Trophoblast cell (in vitro differentiated cells and primary cell): ENCODE results near the gene ALS2CL.

ENCODE experiments used
- DNase-seq, 2 donors: peaks; one replicate each; pipeline ENCODE4 v3.0.0-alpha.2; 2016
- H2AFZ ChIP-seq: 2 replicates; pipeline ENCODE4 v1.6.1; 2013; ENCODE audit warnings: low read length, moderate library complexity, mild to moderate bottlenecking; ENCODE audit not compliant: insufficient read depth, poor library complexity
- H2AK5ac ChIP-seq: 2 replicates; pipeline ENCODE4 v1.6.1; 2013; ENCODE audit warnings: mild to moderate bottlenecking, low read length
- H2BK120ac ChIP-seq: 2 replicates; pipeline ENCODE4 v1.6.1; 2013; ENCODE audit warnings: low read length, mild to moderate bottlenecking, moderate library complexity; ENCODE audit not compliant: insufficient read depth, poor library complexity
- H2BK12ac ChIP-seq: 2 replicates; pipeline ENCODE4 v1.6.1; 2013; ENCODE audit warnings: mild to moderate bottlenecking, low read length, moderate library complexity
- H2BK5ac ChIP-seq: 2 replicates; pipeline ENCODE4 v1.6.1; 2013; ENCODE audit warnings: low read length, low read depth, moderate library complexity, mild to moderate bottlenecking; ENCODE audit not compliant: poor library complexity
- H3K14ac ChIP-seq: 2 replicates; pipeline ENCODE4 v1.6.1; 2013; ENCODE audit warnings: mild to moderate bottlenecking, low read length
- H3K18ac ChIP-seq: 2 replicates; pipeline ENCODE4 v1.6.1; 2013; ENCODE audit warnings: mild to moderate bottlenecking, low read length
- H3K23ac ChIP-seq: 2 replicates; pipeline ENCODE4 v1.6.1; 2013; ENCODE audit warnings: low read length
- H3K27ac ChIP-seq: 2 replicates; pipeline ENCODE4 v1.5.1; 2013; ENCODE audit warnings: low read depth, mild to moderate bottlenecking, inconsistent platforms, low read length, moderate library complexity
- H3K27me3 ChIP-seq: 2 replicates; pipeline ENCODE4 v1.6.1; 2013; ENCODE audit warnings: inconsistent platforms, mild to moderate bottlenecking, low read length, moderate library complexity; ENCODE audit not compliant: insufficient read depth
- H3K36me3 ChIP-seq, 2 experiments: 1 replicate in 1 of 2; 2 replicates in 1 of 2; pipeline ENCODE4 v1.6.1; 2013; ENCODE audit warnings: low read length in 2 of 2, mild to moderate bottlenecking in 2 of 2, moderate library complexity in 1 of 2; ENCODE audit not compliant: insufficient read depth in 2 of 2, control insufficient read depth in 1 of 2
- H3K4ac ChIP-seq: 2 replicates; pipeline ENCODE4 v1.6.1; 2013; ENCODE audit warnings: low read depth, mild to moderate bottlenecking, low read length, moderate library complexity
- H3K4me1 ChIP-seq, 2 experiments: 1 replicate in 1 of 2; 2 replicates in 1 of 2; pipeline ENCODE4 v1.6.1; 2013; ENCODE audit warnings: low read length in 2 of 2, mild to moderate bottlenecking in 2 of 2, moderate library complexity in 1 of 2; ENCODE audit not compliant: insufficient read depth in 2 of 2, control insufficient read depth in 1 of 2
- H3K4me2 ChIP-seq: 2 replicates; pipeline ENCODE4 v1.6.1; 2013; ENCODE audit warnings: inconsistent platforms, mild to moderate bottlenecking, low read length, moderate library complexity
- H3K4me3 ChIP-seq: 2 replicates; pipeline ENCODE4 v1.5.1; 2013; ENCODE audit warnings: mild to moderate bottlenecking, low read depth, low read length, inconsistent platforms
- H3K79me1 ChIP-seq: one replicate; pipeline ENCODE4 v1.6.1; 2013; ENCODE audit warnings: low read length
- H3K79me2 ChIP-seq: 2 replicates; pipeline ENCODE4 v1.6.1; 2013; ENCODE audit warnings: low read length, mild to moderate bottlenecking; ENCODE audit not compliant: control insufficient read depth, insufficient read depth, poor library complexity
- H3K9ac ChIP-seq: 2 replicates; pipeline ENCODE4 v1.6.1; 2013; ENCODE audit warnings: mild to moderate bottlenecking, low read length
- H3K9me3 ChIP-seq: 2 replicates; pipeline ENCODE4 v1.6.1; 2013; ENCODE audit warnings: low read depth, mild to moderate bottlenecking, control low read depth, inconsistent platforms, low read length; ENCODE audit not compliant: insufficient read depth
- H4K12ac ChIP-seq: 2 replicates; pipeline ENCODE4 v1.6.1; 2013; ENCODE audit warnings: low read depth, mild to moderate bottlenecking, low read length, moderate library complexity
- H4K8ac ChIP-seq: 2 replicates; pipeline ENCODE4 v1.6.1; 2013; ENCODE audit warnings: low read depth, mild to moderate bottlenecking, low read length, moderate library complexity
- H4K91ac ChIP-seq: one replicate; pipeline ENCODE4 v1.6.1; 2013; ENCODE audit warnings: low read depth, mild to moderate bottlenecking, low read length, moderate library complexity
- WGBS: extraction: QIAGEN DNeasy Blood & Tissue Kit; methylation state at CpG from one replicate; pipeline ENCODE4 v1.1.7; 2013; ENCODE audit warnings: missing lambda C conversion rate; ENCODE audit not compliant: insufficient read length, insufficient coverage; ENCODE audit errors: extremely low coverage; 5-methylcytosine and 5-hydroxymethylcytosine counted together

The ALS2CL gene

DNA sequence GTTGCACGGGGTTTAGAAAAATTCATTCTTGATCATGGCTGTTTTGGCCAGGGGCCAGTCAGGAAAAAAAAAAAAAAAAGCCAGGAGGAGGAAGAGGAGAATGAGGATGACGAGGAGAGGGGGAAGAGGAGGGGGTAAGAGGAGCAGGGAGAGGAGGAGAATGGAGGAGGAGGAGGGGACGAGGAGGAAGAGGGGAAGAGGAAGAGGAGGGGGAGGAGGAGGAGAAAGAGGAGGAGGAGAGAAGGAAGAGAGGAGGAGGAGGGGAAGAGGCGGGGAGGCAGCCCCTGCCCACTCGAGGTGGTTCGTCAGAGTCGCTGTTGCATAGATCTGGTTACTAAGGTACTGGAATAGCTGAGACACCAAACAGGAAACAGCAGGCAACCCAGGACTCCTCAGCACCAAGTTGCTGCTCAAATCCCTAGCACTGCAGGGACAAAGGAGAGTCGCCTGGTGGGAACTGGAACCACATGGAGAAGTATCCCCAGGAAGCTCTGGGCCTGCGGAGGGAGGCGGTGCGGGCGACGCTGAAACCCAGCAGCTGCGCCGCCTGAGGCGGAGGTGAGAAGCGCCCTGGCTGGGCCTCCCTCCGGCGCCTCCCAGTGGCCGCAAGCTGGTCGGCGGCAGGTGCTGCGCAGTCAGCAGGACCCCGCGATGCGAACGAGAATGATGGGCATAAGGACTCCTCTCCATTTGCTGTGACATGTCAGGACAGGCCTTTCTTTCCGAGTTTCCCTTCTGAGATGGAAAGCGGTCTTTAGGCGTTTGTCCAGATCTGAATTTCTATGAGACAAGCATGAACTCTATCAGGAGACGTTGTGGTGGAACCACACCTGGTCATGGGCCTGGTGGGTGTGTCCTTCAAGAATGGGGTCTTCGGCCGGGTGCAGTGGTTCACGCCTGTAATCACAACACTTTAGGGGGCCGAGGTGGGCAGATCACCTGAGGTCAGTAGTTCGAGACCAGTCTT is 63.6 kb downstream of the ALS2CL start:
- H2BK5ac ChIP-seq: no peak overlapping the region
- no peak overlapping the region for H2BK120ac ChIP-seq
- H2BK12ac ChIP-seq: no peak overlapping the region
- no peaks in the 10 kb centered on the region for H3K36me3 ChIP-seq
- H3K23ac ChIP-seq: no peak overlapping the region
- H3K79me2 ChIP-seq: no peaks in the 10 kb centered on the region
- no peak overlapping the region for H3K9ac ChIP-seq
- H3K9me3 ChIP-seq: no peaks in the 10 kb centered on the region
- peak overlapping the region; percentile 23 for H4K12ac ChIP-seq
- WGBS: 100% methylated on average over 1 of the region's 36 CpGs
- H4K8ac ChIP-seq: peak overlapping the region; percentile 13
- DNase-seq: peak; percentile 85 to 91
- no peak overlapping the region for H3K4ac ChIP-seq
- H2AK5ac ChIP-seq: no peak overlapping the region
- H3K14ac ChIP-seq: peak overlapping the region; percentile 24
- no peaks in the 10 kb centered on the region for H3K27me3 ChIP-seq
- H2AFZ ChIP-seq: peak overlapping the region; percentile 24
- H3K18ac ChIP-seq: no peak overlapping the region
- H4K91ac ChIP-seq: peak overlapping the region; percentile 5
- peak overlapping the region; percentile 26 for H3K4me3 ChIP-seq
- H3K4me1 ChIP-seq: peaks cover 3 to 5% of the 10 kb centered on the region in 2 experiments
- no peak overlapping the region for H3K27ac ChIP-seq
- H3K4me2 ChIP-seq: peak overlapping the region; percentile 86
- peaks cover 2% of the 10 kb centered on the region for H3K79me1 ChIP-seq

DNA sequence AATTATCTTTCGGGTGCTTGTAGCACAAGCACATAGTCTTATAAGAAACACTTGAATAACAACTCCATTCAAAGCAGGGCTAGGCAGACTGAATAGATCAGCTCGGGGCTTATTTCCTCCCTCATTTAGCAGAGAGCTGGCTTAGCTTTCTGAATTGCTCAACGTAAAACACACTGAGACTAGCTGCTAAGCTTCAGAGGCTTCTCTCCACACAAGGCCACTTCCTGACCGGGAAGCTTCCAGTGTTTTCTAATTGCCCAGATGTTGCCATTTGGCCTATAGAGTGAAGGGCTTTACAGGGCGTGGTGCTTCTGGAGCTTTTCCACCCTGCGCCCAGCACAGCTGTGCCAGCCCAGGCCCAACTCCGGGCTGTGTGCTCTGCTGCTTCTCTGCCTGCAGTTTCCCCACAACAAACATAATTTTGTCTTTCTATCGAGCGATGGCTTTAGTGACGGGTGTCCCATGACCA is 64.5 kb downstream of the ALS2CL start:
- no peak overlapping the region for H4K12ac ChIP-seq
- peak overlapping the region; percentile 11 for H4K8ac ChIP-seq
- no peaks in the 10 kb centered on the region for H3K79me2 ChIP-seq
- no peaks in the 10 kb centered on the region for H3K9me3 ChIP-seq
- H2AK5ac ChIP-seq: no peak overlapping the region
- no peak overlapping the region for H3K4me2 ChIP-seq
- no peak overlapping the region for H3K9ac ChIP-seq
- no peak overlapping the region for H2AFZ ChIP-seq
- no peaks in the 10 kb centered on the region for H3K36me3 ChIP-seq
- no peak overlapping the region for H4K91ac ChIP-seq
- H3K23ac ChIP-seq: no peak overlapping the region
- no peak overlapping the region for H3K27ac ChIP-seq
- H3K18ac ChIP-seq: no peak overlapping the region
- no peak overlapping the region for H3K14ac ChIP-seq
- no peak overlapping the region for H3K4me3 ChIP-seq
- H3K79me1 ChIP-seq: peaks cover 2% of the 10 kb centered on the region
- DNase-seq: no peak
- H3K4me1 ChIP-seq: peaks cover 3 to 5% of the 10 kb centered on the region in 2 experiments
- no peak overlapping the region for H3K4ac ChIP-seq
- H2BK120ac ChIP-seq: no peak overlapping the region
- no peak overlapping the region for H2BK12ac ChIP-seq
- H3K27me3 ChIP-seq: no peaks in the 10 kb centered on the region
- WGBS: no CpG with 5 or more reads among the region's 10 CpGs
- no peak overlapping the region for H2BK5ac ChIP-seq

DNA sequence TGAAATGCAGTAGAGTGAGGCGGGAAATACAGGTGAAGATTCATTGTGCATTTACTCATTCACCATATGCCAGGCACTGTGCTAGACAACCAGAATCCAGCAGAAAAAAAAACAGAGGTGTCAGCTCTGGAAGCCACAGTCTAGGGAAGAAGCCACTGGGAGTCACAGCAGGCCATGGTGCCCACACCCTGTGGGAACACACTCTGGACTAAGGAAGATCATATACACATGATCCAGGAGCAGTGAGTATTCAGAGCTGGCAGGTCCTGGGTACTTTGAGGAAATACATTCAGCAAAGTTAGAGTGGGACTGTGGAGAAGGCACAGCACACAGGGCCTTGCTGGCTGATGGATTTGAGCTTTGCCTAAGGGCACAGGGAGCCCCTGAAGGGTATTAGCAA is 66.4 kb downstream of the ALS2CL start:
- no peak overlapping the region for H3K4me2 ChIP-seq

DNA sequence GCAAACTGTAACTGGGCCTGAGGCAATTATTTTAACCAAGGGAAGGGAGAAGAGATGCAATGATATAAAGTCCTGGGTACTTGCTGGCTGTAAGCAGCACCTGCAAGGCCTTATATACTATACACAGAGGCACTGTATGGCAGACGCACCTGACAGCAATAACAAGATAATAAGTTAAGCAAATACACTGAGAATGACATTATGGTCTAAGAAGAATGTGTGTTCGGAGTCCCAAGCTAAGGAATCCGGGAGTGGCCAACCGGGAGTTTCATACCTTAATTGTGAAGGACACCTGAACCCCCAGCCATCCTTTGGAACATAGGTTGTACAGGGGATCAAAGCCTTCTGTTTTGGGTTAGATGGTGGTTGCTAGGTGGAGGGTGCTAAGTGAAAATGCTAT is 67.4 kb downstream of the ALS2CL start:
- H3K18ac ChIP-seq: no peak overlapping the region
- H3K23ac ChIP-seq: no peak overlapping the region
- H4K12ac ChIP-seq: no peak overlapping the region
- H3K9ac ChIP-seq: no peak overlapping the region
- H3K4me3 ChIP-seq: no peak overlapping the region
- no peaks in the 10 kb centered on the region for H3K36me3 ChIP-seq
- no peak for DNase-seq
- no peaks in the 10 kb centered on the region for H3K79me2 ChIP-seq
- peaks cover 2% of the 10 kb centered on the region for H3K79me1 ChIP-seq
- H2BK5ac ChIP-seq: no peak overlapping the region
- H4K91ac ChIP-seq: no peak overlapping the region
- no peak overlapping the region for H2AFZ ChIP-seq
- no peak overlapping the region for H3K27ac ChIP-seq
- H3K14ac ChIP-seq: no peak overlapping the region
- no peak overlapping the region for H4K8ac ChIP-seq
- no CpG with 5 or more reads among the region's 4 CpGs for WGBS
- no peak overlapping the region for H3K4ac ChIP-seq
- no peaks in the 10 kb centered on the region for H3K9me3 ChIP-seq
- H3K4me2 ChIP-seq: no peak overlapping the region
- H2BK12ac ChIP-seq: no peak overlapping the region
- no peak overlapping the region for H2BK120ac ChIP-seq
- H3K27me3 ChIP-seq: no peaks in the 10 kb centered on the region
- H3K4me1 ChIP-seq: peaks cover 3 to 5% of the 10 kb centered on the region in 2 experiments
- no peak overlapping the region for H2AK5ac ChIP-seq

More for the DNA sequence above, 66.4 kb downstream of the ALS2CL start:
- H3K18ac ChIP-seq: no peak overlapping the region
- no peaks in the 10 kb centered on the region for H3K36me3 ChIP-seq
- no peaks in the 10 kb centered on the region for H3K79me2 ChIP-seq
- H3K14ac ChIP-seq: no peak overlapping the region
- no peak overlapping the region for H3K9ac ChIP-seq
- no peaks in the 10 kb centered on the region for H3K27me3 ChIP-seq
- no peak overlapping the region for H2AK5ac ChIP-seq
- no peak overlapping the region for H4K91ac ChIP-seq
- no peak overlapping the region for H2BK5ac ChIP-seq
- H2AFZ ChIP-seq: no peak overlapping the region
- no peak overlapping the region for H3K27ac ChIP-seq
- peaks cover 3 to 5% of the 10 kb centered on the region in 2 experiments for H3K4me1 ChIP-seq
- no peak overlapping the region for H3K4ac ChIP-seq
- H3K79me1 ChIP-seq: peaks cover 2% of the 10 kb centered on the region
- no peak for DNase-seq
- no peak overlapping the region for H4K12ac ChIP-seq
- H4K8ac ChIP-seq: no peak overlapping the region
- no peak overlapping the region for H3K4me3 ChIP-seq
- no peak overlapping the region for H2BK120ac ChIP-seq
- H2BK12ac ChIP-seq: no peak overlapping the region
- no peaks in the 10 kb centered on the region for H3K9me3 ChIP-seq
- H3K23ac ChIP-seq: no peak overlapping the region
- WGBS: no CpG with 5 or more reads among the region's 1 CpG
